Mammary epithelial cell (primary cell): ENCODE measurements around the gene SH3BP2.

Experiments
- EZH2 ChIP-seq: IDR thresholded peaks from 2 replicates; pipeline ENCODE4 v1.6.1; 2012; ENCODE audit warnings: low read length, inconsistent platforms, borderline replicate concordance
- TF ChIP-seq, protein P1 (sequence below), 2 donors: IDR thresholded peaks in 1 of 2; conservative IDR thresholded peaks in 1 of 2; 2 replicates each; pipeline ENCODE4 v1.5.1; 2011 to 2012; ENCODE audit warnings: inconsistent platforms in 2 of 2, low read length in 2 of 2, mild to moderate bottlenecking in 2 of 2, control low read depth in 1 of 2, low read depth in 1 of 2; ENCODE audit not compliant: insufficient read depth in 1 of 2; ENCODE audit errors: extremely low read depth in 1 of 2

GRCh38 chr4:2865196-2865780, 72.4 kb downstream of the SH3BP2 start:
- no peak for TF ChIP-seq EZH2
- TF ChIP-seq, protein P1, sequence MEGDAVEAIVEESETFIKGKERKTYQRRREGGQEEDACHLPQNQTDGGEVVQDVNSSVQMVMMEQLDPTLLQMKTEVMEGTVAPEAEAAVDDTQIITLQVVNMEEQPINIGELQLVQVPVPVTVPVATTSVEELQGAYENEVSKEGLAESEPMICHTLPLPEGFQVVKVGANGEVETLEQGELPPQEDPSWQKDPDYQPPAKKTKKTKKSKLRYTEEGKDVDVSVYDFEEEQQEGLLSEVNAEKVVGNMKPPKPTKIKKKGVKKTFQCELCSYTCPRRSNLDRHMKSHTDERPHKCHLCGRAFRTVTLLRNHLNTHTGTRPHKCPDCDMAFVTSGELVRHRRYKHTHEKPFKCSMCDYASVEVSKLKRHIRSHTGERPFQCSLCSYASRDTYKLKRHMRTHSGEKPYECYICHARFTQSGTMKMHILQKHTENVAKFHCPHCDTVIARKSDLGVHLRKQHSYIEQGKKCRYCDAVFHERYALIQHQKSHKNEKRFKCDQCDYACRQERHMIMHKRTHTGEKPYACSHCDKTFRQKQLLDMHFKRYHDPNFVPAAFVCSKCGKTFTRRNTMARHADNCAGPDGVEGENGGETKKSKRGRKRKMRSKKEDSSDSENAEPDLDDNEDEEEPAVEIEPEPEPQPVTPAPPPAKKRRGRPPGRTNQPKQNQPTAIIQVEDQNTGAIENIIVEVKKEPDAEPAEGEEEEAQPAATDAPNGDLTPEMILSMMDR (conservative IDR thresholded peaks at IDR 0.05 in 1 of 2, IDR thresholded peaks at IDR 0.05 in 1 of 2; ENCODE audit: extremely low read depth in 1 of 2, insufficient read depth in 1 of 2, low read depth in 1 of 2, low read length in 2 of 2), result no peak
